GM19397 (cell line): Measurements from ENCODE around the gene TMEM187.

Experiments used
- ATAC-seq: cut with Tn5 transposase; IDR thresholded peaks from one replicate; pipeline ENCODE4 v1.9.1; 2021; ENCODE audit warnings: mild to moderate bottlenecking, moderate library complexity; ENCODE audit not compliant: unreplicated experiment

Gene TMEM187

GRCh38 chrX:153953892-153954557 is 18.5 kb upstream of the TMEM187 start:
- no peak for ATAC-seq

GRCh38 chrX:153954558-153955227 is 17.9 kb upstream of the TMEM187 start:
- no peak for ATAC-seq

GRCh38 chrX:153955228-153955732 is 17.3 kb upstream of the TMEM187 start:
- no peak for ATAC-seq

- ATAC-seq, result no peak
Measured at GRCh38 chrX:153956044-153956907, 16.3 kb upstream of the TMEM187 start.

- ATAC-seq, result no peak
Measured at GRCh38 chrX:153957224-153957623, 15.3 kb upstream of the TMEM187 start.

GRCh38 chrX:153958605-153959004 is 13.9 kb upstream of the TMEM187 start:
- no peak for ATAC-seq

- no peak for ATAC-seq
Measured at GRCh38 chrX:153959649-153960048, 12.9 kb upstream of the TMEM187 start.

- no peak for ATAC-seq
Measured at GRCh38 chrX:153960077-153960476, 12.5 kb upstream of the TMEM187 start.

- no peak for ATAC-seq
Measured at GRCh38 chrX:153960786-153961185, 11.8 kb upstream of the TMEM187 start.

GRCh38 chrX:153961292-153961691 is 11.3 kb upstream of the TMEM187 start:
- no peak for ATAC-seq

- ATAC-seq, result no peak
Measured at GRCh38 chrX:153963546-153963945, 9.0 kb upstream of the TMEM187 start.

- ATAC-seq, result no peak
Measured at GRCh38 chrX:153964105-153964504, 8.4 kb upstream of the TMEM187 start.

GRCh38 chrX:153965406-153965805 is 7.1 kb upstream of the TMEM187 start:
- ATAC-seq, result no peak

- no peak for ATAC-seq
Measured at GRCh38 chrX:153966283-153966688, 6.3 kb upstream of the TMEM187 start.

- no peak for ATAC-seq
Measured at GRCh38 chrX:153966841-153967535, 5.6 kb upstream of the TMEM187 start.

- no peak for ATAC-seq
Measured at GRCh38 chrX:153967536-153968224, 4.9 kb upstream of the TMEM187 start.

GRCh38 chrX:153968255-153968654 is 4.3 kb upstream of the TMEM187 start:
- no peak for ATAC-seq

- ATAC-seq, result no peak
Measured at GRCh38 chrX:153968754-153969124, 3.8 kb upstream of the TMEM187 start.

- ATAC-seq, result no peak
Measured at GRCh38 chrX:153969125-153969903, 3.2 kb upstream of the TMEM187 start.
